NCI-H146 (cell line): ENCODE data around the gene GCG.

Source experiments
- DNase-seq: peaks from one replicate; lab custom pipeline; 2025; lab: John Stamatoyannopoulos, UW

The GCG gene

DNA sequence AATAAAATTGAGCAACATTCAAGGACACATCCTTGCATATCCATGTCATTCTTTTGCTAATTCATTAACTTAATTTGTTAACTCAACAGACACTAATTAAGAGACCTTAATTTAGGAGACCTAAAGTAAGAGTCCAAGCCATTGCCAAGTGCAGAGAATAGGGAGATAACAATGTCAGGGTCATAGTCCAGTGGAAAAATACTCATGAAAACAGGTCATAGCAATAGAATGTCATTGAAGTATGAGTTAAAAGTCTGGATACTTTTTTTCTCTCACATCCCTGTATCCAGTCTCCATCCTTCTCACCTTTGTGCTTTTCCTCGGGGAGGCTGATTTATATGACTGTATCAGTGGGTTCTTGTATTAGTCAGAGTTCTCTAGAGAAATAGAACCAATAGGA lies 51.5 kb downstream of the GCG start:
- no peak for DNase-seq

DNA sequence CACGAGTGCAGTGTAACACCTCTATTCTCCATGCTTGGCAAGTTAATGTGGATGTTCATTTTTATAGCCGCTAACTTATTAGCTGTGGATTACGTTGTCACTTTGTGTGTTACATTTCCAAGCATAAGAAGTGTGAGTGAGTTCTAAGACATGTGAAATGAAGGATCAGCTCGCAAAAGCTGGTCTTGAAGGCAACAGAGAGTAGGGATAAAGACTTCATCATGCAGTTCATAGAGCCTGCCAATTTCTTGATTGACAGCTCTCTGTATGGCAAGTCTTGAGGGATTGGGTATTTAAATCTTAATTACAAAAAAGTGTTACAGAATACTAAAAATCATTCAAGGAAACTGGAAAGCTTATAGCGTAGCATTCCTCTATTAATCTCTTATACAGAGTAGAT lies 52.2 kb downstream of the GCG start:
- no peak for DNase-seq
